Skeletal muscle tissue (tissue), 4 donors: ENCODE results near the gene TMEM81. TPM values are rescaled to one million over a fixed set of nuclear protein-coding genes. Genes with fewer than 3 reads are reported as not detected.

Experiments
- H3K27ac ChIP-seq: one replicate; pipeline ENCODE4 v1.7.0; 2013; ENCODE audit warnings: mild to moderate bottlenecking, low read depth, low read length, inconsistent platforms
- H3K27me3 ChIP-seq, 3 donors: one replicate each; pipeline ENCODE4 v1.7.0; 2013; ENCODE audit warnings: low read length in 3 of 3; ENCODE audit not compliant: control insufficient read depth in 3 of 3, insufficient read depth in 3 of 3
- H3K36me3 ChIP-seq, 3 donors: one replicate each; pipeline ENCODE4 v1.7.0; 2013; ENCODE audit warnings: low read length in 3 of 3; ENCODE audit not compliant: control insufficient read depth in 3 of 3, insufficient read depth in 3 of 3
- H3K4me1 ChIP-seq, 3 donors: one replicate each; pipeline ENCODE4 v1.7.0; 2013; ENCODE audit warnings: low read length in 3 of 3, mild to moderate bottlenecking in 3 of 3; ENCODE audit not compliant: control insufficient read depth in 3 of 3, insufficient read depth in 3 of 3
- H3K4me3 ChIP-seq, 3 donors: one replicate each; pipeline ENCODE4 v1.7.0; 2013; ENCODE audit warnings: low read length in 3 of 3
- H3K9ac ChIP-seq, 3 donors: one replicate each; pipeline ENCODE4 v1.7.0; 2013; ENCODE audit warnings: low read length in 3 of 3, mild to moderate bottlenecking in 3 of 3, moderate library complexity in 2 of 3, low read depth in 1 of 3
- H3K9me3 ChIP-seq, 3 donors: one replicate each; pipeline ENCODE4 v1.7.0; 2013; ENCODE audit warnings: low read length in 3 of 3; ENCODE audit not compliant: control insufficient read depth in 3 of 3
- total RNA-seq: library from RNA; depleted of rRNA; stranded (reverse); fragments of >200 nt; gene quantifications from one replicate; pipeline ENCODE4 v1.2.3, GENCODE V29; 2014
- donor health status: Osteomylitis.

The TMEM81 gene
- total RNA-seq, 1 donor from 2014 or later: 0.52 TPM

DNA sequence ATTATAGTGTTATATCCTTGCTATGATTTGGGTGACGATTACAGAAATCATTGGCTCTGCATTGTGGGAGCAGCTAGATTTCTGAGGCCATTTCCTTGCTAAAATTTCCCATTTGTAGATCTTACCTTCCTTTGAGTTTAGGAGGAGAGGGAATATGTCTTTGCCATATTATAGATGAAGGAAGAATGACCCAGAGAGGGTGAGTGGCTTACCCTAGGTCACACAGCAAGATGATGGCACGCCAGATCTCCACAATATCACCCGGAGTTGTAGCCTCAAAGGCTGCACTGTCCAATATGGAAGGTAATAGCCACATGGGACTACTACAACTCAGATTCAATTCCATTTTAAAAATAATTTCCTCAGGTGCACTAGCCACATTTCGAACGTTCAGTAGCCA, 31.0 kb downstream of the TMEM81 start:
- H3K27me3 ChIP-seq: peaks cover 11 to 27% (median 27%) of the 10 kb centered on the region in 3 donors
- H3K27ac ChIP-seq: no peak overlapping the region
- no peaks in the 10 kb centered on the region for H3K36me3 ChIP-seq
- no peak overlapping the region for H3K9ac ChIP-seq
- H3K4me3 ChIP-seq: no peak overlapping the region
- no peaks in the 10 kb centered on the region for H3K4me1 ChIP-seq
- no peaks in the 10 kb centered on the region for H3K9me3 ChIP-seq

DNA sequence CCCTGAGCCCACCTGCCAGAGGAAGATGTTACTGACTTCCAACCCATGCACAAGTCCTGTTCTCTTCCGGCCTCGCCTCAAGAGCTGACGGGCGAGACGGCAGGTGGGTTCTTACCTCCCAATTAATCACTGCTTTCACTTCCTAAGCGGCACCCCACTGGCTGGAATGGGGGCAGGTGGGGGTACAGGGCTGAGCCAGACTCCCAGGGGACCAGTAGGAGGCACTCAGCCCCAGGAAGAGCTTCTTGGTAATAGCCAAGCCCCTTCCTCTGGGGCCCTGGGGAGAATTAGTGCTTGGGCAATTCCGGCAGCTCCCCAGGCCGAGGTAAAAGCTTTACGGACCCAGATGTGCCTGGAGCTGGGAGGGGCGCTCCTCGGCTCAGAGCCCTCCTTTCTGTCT, 31.6 kb downstream of the TMEM81 start:
- H3K36me3 ChIP-seq: no peaks in the 10 kb centered on the region
- H3K9me3 ChIP-seq: no peaks in the 10 kb centered on the region
- H3K27ac ChIP-seq: no peak overlapping the region
- no peak overlapping the region for H3K4me3 ChIP-seq
- no peak overlapping the region for H3K9ac ChIP-seq
- H3K27me3 ChIP-seq: peaks cover 11 to 32% (median 26%) of the 10 kb centered on the region in 3 donors
- H3K4me1 ChIP-seq: no peaks in the 10 kb centered on the region

DNA sequence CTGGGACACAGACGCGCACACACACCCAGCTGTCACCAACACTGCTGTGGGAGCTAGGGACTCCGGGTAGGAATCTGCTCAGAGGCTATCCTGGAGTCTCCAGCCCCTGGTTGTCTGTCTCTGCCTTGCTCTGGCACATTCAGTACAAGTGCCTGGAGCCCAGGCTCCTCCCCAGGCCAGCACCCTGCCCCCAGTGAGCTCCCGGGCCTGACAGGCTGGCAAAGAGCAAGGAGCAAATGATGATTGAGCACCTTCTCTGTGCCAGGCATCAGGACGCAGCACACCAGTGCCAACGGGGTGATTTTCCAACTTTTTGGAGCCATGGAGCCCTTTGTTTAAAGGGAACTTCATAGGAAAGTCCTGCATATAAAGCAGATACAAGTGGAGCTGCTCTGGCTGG, 34.8 kb downstream of the TMEM81 start:
- H3K9ac ChIP-seq: no peak overlapping the region
- no peak overlapping the region for H3K4me3 ChIP-seq
- peaks cover 41 to 56% (median 54%) of the 10 kb centered on the region in 3 donors for H3K27me3 ChIP-seq
- H3K4me1 ChIP-seq: no peaks in the 10 kb centered on the region
- no peaks in the 10 kb centered on the region for H3K9me3 ChIP-seq
- no peaks in the 10 kb centered on the region for H3K36me3 ChIP-seq
- H3K27ac ChIP-seq: no peak overlapping the region

DNA sequence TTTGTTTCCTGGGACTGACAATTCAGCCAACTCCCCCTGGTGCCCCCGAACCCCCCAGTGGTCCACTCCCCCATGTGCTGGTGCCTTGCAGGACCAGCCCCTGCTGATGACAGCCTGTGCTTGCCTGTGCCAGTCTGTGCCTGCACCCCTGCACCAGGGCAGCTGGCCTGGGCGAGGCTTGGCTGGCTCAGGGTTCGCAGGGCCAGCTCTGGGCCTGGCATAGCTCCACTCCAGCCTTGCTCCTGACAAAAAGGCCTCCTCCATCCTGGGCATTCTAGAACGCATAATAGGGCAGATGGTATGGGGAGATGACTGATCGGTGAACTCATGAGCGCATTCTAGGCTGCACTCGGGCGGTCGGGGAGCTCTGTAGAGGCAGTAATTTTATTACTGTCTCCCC, 35.9 kb downstream of the TMEM81 start:
- Histone ChIP-seq H3K9ac (no peak overlapping the region), H3K27ac (no peak overlapping the region), H3K9me3 (no peaks in the 10 kb centered on the region), H3K4me1 (no peaks in the 10 kb centered on the region), H3K27me3 (peaks cover 48 to 66% (median 60%) of the 10 kb centered on the region in 3 donors), H3K36me3 (no peaks in the 10 kb centered on the region), H3K4me3 (no peak overlapping the region)

DNA sequence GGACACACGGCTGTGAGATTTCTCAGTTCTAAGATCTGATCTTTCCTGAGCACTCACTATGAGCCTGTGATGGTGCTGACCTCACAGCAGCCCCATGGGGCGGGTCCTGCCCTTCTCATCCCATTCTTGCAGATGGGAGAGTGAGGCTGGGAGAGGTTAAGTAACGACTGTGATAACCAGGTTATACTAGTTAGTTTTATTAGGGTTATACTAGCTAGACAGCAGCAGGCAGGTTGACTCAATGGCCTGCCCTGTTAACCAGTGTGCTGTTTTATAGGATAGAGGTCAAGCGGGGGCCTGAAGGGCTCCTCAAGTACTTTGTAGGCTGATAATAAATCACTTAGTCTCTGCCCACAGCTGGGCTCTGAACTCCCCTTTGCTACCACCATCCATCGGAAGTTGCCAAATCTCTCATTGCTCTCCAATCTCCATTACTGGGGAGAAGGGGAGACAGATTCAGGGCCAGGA, 36.5 kb downstream of the TMEM81 start:
- no peaks in the 10 kb centered on the region for H3K36me3 ChIP-seq
- no peak overlapping the region for H3K27ac ChIP-seq
- H3K4me1 ChIP-seq: no peaks in the 10 kb centered on the region
- no peak overlapping the region for H3K9ac ChIP-seq
- H3K4me3 ChIP-seq: no peak overlapping the region
- H3K9me3 ChIP-seq: no peaks in the 10 kb centered on the region
- peaks cover 50 to 70% (median 59%) of the 10 kb centered on the region in 3 donors for H3K27me3 ChIP-seq

DNA sequence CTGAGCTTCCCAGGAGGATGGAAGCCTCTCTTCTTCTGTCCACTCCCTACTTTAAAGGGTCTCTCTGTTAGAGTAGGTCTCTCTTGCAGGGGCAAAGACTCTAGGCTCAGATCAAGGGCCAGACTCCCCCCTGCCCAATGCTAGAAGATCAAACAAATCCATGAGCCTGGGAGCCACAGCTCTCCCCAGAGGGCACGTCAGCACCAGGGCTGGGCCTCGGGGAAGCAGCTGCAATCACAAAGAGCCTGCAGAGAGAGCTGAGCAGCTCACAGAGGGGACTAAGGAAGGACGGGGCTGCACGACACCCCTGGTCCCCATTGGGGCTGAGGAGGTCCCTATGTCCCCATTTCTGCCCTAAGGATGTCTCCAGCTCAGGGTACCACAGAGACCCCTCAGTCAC, 37.4 kb downstream of the TMEM81 start:
- no peaks in the 10 kb centered on the region for H3K9me3 ChIP-seq
- H3K27me3 ChIP-seq: peaks cover 55 to 68% (median 68%) of the 10 kb centered on the region in 3 donors
- no peak overlapping the region for H3K9ac ChIP-seq
- H3K27ac ChIP-seq: no peak overlapping the region
- H3K4me1 ChIP-seq: no peaks in the 10 kb centered on the region
- no peak overlapping the region for H3K4me3 ChIP-seq
- no peaks in the 10 kb centered on the region for H3K36me3 ChIP-seq

DNA sequence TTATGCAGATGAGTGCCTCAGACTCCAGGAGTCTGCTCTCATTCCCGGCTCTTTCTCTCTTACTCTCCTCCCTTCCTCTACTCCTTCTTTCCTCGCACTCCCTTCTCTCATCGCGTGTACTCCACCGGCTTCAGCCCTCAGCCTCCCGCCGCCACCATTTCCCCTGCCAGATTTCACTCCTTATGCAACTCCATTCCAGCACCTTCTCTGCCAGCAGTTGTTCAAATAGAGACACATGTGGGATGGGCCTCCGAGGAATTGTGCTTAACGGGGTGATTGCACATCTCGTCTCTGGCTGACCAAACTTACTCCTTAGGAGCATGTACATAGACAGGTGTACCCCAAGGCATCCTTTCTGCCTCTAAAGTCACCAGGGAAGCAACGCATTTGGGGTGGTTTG, 39.1 kb downstream of the TMEM81 start:
- no peaks in the 10 kb centered on the region for H3K36me3 ChIP-seq
- H3K9me3 ChIP-seq: no peaks in the 10 kb centered on the region
- no peak overlapping the region for H3K9ac ChIP-seq
- no peak overlapping the region for H3K4me3 ChIP-seq
- H3K27ac ChIP-seq: no peak overlapping the region
- H3K27me3 ChIP-seq: peaks cover 57 to 81% (median 76%) of the 10 kb centered on the region in 3 donors
- no peaks in the 10 kb centered on the region for H3K4me1 ChIP-seq

DNA sequence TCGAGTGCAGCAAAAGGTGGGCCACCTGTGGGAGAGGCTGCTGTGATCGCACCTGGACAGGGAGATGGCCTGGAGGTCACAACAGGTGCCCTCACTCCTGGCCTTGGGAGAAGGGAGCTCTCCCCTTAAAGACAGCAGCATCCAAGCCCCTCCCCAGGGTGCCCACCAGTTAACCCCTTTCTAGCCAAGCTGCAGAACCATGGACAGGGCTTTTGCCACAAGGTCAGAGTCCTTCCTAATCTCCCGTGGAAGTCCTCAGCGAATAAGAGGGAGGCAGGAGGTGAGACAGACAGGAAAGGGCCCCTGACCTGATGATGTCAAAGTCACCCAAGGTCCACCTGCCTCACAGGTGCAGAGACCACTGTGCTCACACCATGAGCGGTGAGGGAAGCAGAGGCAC, 39.5 kb downstream of the TMEM81 start:
- Histone ChIP-seq H3K9ac (no peak overlapping the region), H3K27ac (no peak overlapping the region), H3K4me3 (no peak overlapping the region), H3K9me3 (no peaks in the 10 kb centered on the region), H3K36me3 (no peaks in the 10 kb centered on the region), H3K4me1 (no peaks in the 10 kb centered on the region), H3K27me3 (peaks cover 57 to 81% (median 76%) of the 10 kb centered on the region in 3 donors)

DNA sequence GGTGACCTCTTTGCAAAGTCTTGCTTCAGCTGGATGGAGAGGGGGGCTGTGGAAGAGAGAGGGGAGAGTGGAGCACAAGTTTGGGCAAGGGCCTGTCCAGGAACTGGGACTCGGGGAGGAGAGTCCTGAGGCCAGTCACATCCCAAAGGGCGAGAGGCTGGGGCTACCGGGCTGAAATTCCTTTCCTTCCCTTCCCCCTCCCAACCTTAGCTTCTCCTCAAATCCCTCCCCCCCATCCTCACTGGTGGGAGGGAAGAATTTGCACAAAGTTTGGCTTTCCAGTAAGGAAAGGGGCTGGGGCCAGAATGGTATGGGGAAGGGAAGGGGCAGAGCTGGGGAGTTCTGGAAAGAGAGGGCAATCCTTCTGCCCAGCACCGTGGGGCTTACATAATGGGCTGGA, 40.4 kb downstream of the TMEM81 start:
- no peaks in the 10 kb centered on the region for H3K36me3 ChIP-seq
- no peaks in the 10 kb centered on the region for H3K4me1 ChIP-seq
- H3K27me3 ChIP-seq: peaks cover 56 to 72% (median 70%) of the 10 kb centered on the region in 3 donors
- no peak overlapping the region for H3K9ac ChIP-seq
- no peak overlapping the region for H3K4me3 ChIP-seq
- H3K27ac ChIP-seq: no peak overlapping the region
- no peaks in the 10 kb centered on the region for H3K9me3 ChIP-seq

GRCh38 chr1:205042911-205043806, 41.1 kb downstream of the TMEM81 start, which contains the start of gene CNTN2:
TSS of gene CNTN2 (plus strand) at chr1:205043212. CDS start at chr1:205053186, 9,974 bp downstream.
- no peak within 1 kb of the TSS for H3K27ac ChIP-seq
- no peak within 1 kb of the TSS for H3K4me3 ChIP-seq
- no peaks in the 10 kb centered on the region for H3K4me1 ChIP-seq
- no peaks in the 10 kb centered on the region for H3K9me3 ChIP-seq
- peak within 1 kb of the TSS in 1 of 3 donors; percentile 16 for H3K9ac ChIP-seq
- H3K27me3 ChIP-seq: peaks cover 50 to 66% (median 64%) of the 10 kb centered on the region in 3 donors
- no peaks in the 10 kb centered on the region for H3K36me3 ChIP-seq
